Measurements from ENCODE around the gene STARD4.

STARD4 gene

GRCh38 chr5:111469293-111469896 is 42.9 kb downstream of the STARD4 start:
- DNase-seq = no peak

- no peak for DNase-seq
Observed at GRCh38 chr5:111463311-111463710, 49.0 kb downstream of the STARD4 start.

- DNase-seq = no peak
Observed at GRCh38 chr5:111461934-111462333, 50.4 kb downstream of the STARD4 start.

- DNase-seq = no peak
Observed at GRCh38 chr5:111461255-111461671, 51.1 kb downstream of the STARD4 start.

GRCh38 chr5:111454776-111455175 is 57.6 kb downstream of the STARD4 start:
- DNase-seq = no peak

GRCh38 chr5:111454198-111454622 is 58.1 kb downstream of the STARD4 start:
- no peak for DNase-seq

GRCh38 chr5:111453747-111454146 is 58.6 kb downstream of the STARD4 start:
- no peak for DNase-seq

GRCh38 chr5:111453295-111453694 is 59.0 kb downstream of the STARD4 start:
- no peak for DNase-seq

GRCh38 chr5:111447822-111448221 is 64.5 kb downstream of the STARD4 start:
- no peak for DNase-seq

- DNase-seq = no peak
Observed at GRCh38 chr5:111447099-111447498, 65.2 kb downstream of the STARD4 start.

All from activated CD4-positive, alpha-beta T cell treated with anti-CD3 and anti-CD28 coated beads, Interleukin-10, Interleukin-2, amounts not matched to agents 100 ng/mL and 50 ng/mL, durations not matched to agents 16 hours and 8 hours (primary cell).